HEK293T (cell line): ENCODE data around the gene COL12A1.

Source experiments
- CTCF ChIA-PET: fragments of 350-600 bp; formaldehyde crosslinking; extraction: SDS; loops from one replicate; lab custom pipeline; 2021; ENCODE audit warnings: antibody characterized with exemption, inconsistent platforms; lab: Yijun Ruan, JAX
- POLR2A ChIA-PET: fragments of 350-600 bp; formaldehyde crosslinking; extraction: SDS; loops from one replicate; lab custom pipeline; 2020; ENCODE audit warnings: antibody characterized with exemption, inconsistent platforms; lab: Yijun Ruan, JAX
- DNase-seq: peaks from one replicate; pipeline ENCODE4 v3.0.0; 2012; ENCODE audit warnings: mixed read lengths; ENCODE audit errors: extremely low spot score
- ARNT ChIP-seq: fragments of 450-650 bp; IDR thresholded peaks from 2 replicates; pipeline ENCODE4 v1.6.1; 2017; ENCODE audit warnings: mild to moderate bottlenecking
- BHLHE40 ChIP-seq: fragments of 450-650 bp; IDR thresholded peaks from 2 replicates; pipeline ENCODE4 v1.6.1; 2016; ENCODE audit warnings: mild to moderate bottlenecking, moderate library complexity, borderline replicate concordance
- CTBP1 ChIP-seq: fragments of 450-650 bp; IDR thresholded peaks from 2 replicates; pipeline ENCODE4 v1.6.1; 2016; ENCODE audit warnings: borderline replicate concordance
- ELF4 ChIP-seq: fragments of 450-650 bp; IDR thresholded peaks from 2 replicates; pipeline ENCODE4 v1.6.1; 2017; ENCODE audit warnings: antibody characterized with exemption
- FOXA1 ChIP-seq: fragments of 450-650 bp; IDR thresholded peaks from 2 replicates; pipeline ENCODE4 v1.6.1; 2016; ENCODE audit warnings: mild to moderate bottlenecking
- FOXK2 ChIP-seq: fragments of 450-650 bp; IDR thresholded peaks from 2 replicates; pipeline ENCODE4 v1.6.1; 2016; ENCODE audit warnings: mild to moderate bottlenecking
- FOXM1 ChIP-seq: fragments of 450-650 bp; IDR thresholded peaks from 2 replicates; pipeline ENCODE4 v1.6.1; 2017; ENCODE audit warnings: mild to moderate bottlenecking, borderline replicate concordance
- HDGF ChIP-seq: fragments of 450-650 bp; IDR thresholded peaks from 2 replicates; pipeline ENCODE4 v1.6.1; 2017; ENCODE audit warnings: antibody characterized with exemption, borderline replicate concordance
- L3MBTL2 ChIP-seq: fragments of 450-650 bp; conservative IDR thresholded peaks from 2 replicates; pipeline ENCODE4 v1.6.1; 2016; ENCODE audit warnings: mild to moderate bottlenecking
- LEF1 ChIP-seq: fragments of 450-650 bp; IDR thresholded peaks from 2 replicates; pipeline ENCODE4 v1.6.1; 2017; ENCODE audit warnings: mild to moderate bottlenecking, borderline replicate concordance
- NFRKB ChIP-seq: fragments of 450-650 bp; IDR thresholded peaks from 2 replicates; pipeline ENCODE4 v1.6.1; 2016; ENCODE audit warnings: mild to moderate bottlenecking, moderate library complexity
- SP1 ChIP-seq: fragments of 450-650 bp; IDR thresholded peaks from 2 replicates; pipeline ENCODE4 v1.6.1; 2017
- SUZ12 ChIP-seq: fragments of 450-650 bp; IDR thresholded peaks from 2 replicates; pipeline ENCODE4 v1.6.1; 2016; ENCODE audit warnings: mild to moderate bottlenecking
- TARDBP ChIP-seq: fragments of 450-650 bp; IDR thresholded peaks from 2 replicates; pipeline ENCODE4 v1.6.1; 2016
- ZNF384 ChIP-seq: fragments of 450-650 bp; IDR thresholded peaks from 2 replicates; pipeline ENCODE4 v1.6.1; 2016
- TF ChIP-seq, protein P1 (sequence below): fragments of 450-650 bp; IDR thresholded peaks from 2 replicates; pipeline ENCODE4 v1.6.1; 2016

The COL12A1 gene

DNA sequence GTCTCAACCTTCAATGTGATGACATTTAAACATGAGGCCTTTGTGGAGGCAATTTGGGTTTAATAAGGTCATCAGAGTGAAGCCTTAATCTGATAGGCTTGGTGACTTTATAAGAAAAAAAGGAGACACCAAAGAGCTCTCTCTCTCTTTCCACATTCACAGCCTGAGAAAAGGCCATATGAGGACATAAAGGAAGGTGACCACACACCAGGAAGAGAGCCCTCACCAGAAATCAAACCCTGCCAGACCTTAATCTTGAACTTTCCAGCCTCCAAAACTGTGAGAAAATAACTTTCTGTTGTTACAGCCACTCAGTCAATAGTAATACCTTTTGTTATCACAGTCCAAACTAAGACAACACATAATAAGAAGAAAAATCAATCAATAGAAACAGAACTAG lies 47.7 kb downstream of the COL12A1 start:
- ChIA-PET CTCF (no interaction called here), POLR2A (no interaction called here)
- DNase-seq, result no peak
- TF ChIP-seq SP1 (no peak), FOXM1 (no peak), L3MBTL2 (no peak), FOXA1 (no peak), NFRKB (no peak), TARDBP (no peak), LEF1 (no peak), BHLHE40 (no peak), ZNF384 (no peak), CTBP1 (no peak), ARNT (no peak)

DNA sequence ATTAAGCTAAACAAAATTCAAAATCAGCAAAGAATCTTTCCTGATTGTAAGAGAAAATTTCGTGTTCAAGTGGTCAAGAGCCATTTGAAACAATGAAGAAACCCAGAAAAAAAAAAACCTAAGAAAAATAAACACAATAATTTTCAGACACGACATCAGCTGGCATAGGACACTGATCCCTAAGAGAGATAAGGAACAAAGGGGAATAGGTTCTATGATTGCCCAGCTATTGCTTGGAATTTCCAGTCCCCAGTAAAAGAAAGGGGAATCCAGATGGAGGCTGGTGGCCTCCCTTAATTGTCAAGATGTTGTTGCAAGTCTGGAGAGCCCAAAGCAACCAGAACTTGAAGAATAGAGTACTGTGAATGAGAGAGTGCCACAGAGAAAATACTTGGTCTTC lies 48.5 kb downstream of the COL12A1 start:
- POLR2A ChIA-PET, result no interaction called here
- no peak for TF ChIP-seq SUZ12
- TF ChIP-seq ELF4, result no peak
- TF ChIP-seq, protein P1, sequence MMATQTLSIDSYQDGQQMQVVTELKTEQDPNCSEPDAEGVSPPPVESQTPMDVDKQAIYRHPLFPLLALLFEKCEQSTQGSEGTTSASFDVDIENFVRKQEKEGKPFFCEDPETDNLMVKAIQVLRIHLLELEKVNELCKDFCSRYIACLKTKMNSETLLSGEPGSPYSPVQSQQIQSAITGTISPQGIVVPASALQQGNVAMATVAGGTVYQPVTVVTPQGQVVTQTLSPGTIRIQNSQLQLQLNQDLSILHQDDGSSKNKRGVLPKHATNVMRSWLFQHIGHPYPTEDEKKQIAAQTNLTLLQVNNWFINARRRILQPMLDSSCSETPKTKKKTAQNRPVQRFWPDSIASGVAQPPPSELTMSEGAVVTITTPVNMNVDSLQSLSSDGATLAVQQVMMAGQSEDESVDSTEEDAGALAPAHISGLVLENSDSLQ, result no peak
- no peak for TF ChIP-seq LEF1
- no peak for TF ChIP-seq ZNF384
- no peak for TF ChIP-seq L3MBTL2
- no peak for TF ChIP-seq SP1
- no peak for TF ChIP-seq FOXA1
- TF ChIP-seq ARNT, result no peak
- TF ChIP-seq HDGF, result no peak
- TF ChIP-seq BHLHE40, result no peak
- DNase-seq, result no peak
- CTCF ChIA-PET, result no interaction called here

DNA sequence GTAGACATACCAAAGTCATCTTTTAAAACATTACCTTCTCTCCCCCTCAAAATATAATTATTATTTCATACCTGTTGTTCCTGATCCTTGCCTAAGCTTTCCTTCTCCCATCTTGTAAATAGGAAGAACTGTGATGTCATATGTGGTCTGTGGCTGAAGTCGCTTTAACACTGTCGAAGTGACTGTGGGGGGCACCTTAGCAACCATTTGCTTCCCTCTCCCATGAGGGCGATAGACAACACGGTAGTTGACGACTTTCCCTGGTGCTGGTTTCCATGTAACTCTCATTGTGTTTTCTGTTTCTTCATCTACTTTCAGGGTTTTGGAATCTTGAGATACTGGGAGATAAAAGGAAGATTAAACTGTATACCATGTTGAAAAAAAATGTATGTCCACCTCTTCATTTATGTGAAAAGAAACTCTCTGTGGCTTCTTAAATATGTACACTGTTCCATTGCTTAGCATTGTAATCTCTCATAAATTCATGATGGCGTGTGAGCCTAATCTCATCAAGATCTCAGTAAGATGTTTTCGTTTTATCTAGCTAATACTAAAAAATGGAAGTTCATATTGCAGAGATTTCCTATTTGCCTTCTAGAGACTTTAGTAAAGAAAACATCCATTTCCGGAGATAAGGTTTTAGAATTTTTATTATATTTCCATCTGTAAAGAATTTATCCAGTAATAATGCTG lies 49.5 kb downstream of the COL12A1 start:
- no peak for TF ChIP-seq HDGF
- TF ChIP-seq ZNF384, result no peak
- no peak for TF ChIP-seq NFRKB
- TF ChIP-seq SP1, result no peak
- TF ChIP-seq LEF1, result no peak
- no peak for DNase-seq
- POLR2A ChIA-PET, result no interaction called here
- CTCF ChIA-PET, result no interaction called here

DNA sequence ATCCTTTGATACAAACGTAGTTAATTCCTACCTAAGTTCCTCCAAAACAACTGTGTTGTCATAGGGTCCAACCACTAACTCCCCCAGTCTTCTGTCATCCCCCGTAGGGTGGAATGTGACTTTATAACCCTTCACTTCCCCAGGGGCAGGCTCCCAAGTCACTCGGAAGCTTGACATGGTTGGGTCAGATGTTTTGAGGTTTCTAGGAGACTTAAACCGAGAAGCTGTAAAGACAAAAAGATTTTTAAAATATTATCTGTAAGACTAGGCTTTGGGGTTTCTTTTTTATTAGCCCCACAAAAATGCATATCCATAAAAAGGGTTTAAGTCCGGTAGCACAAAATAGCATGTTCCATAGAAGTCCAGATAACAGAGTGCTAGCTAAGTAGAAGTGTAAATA lies 50.2 kb downstream of the COL12A1 start:
- no peak for TF ChIP-seq BHLHE40
- no peak for TF ChIP-seq SP1
- no peak for TF ChIP-seq SUZ12
- TF ChIP-seq, protein P1, result no peak
- no peak for TF ChIP-seq FOXK2
- TF ChIP-seq TARDBP, result no peak
- no peak for TF ChIP-seq FOXA1
- no peak for TF ChIP-seq CTBP1
- TF ChIP-seq LEF1, result no peak
- no peak for TF ChIP-seq NFRKB
- no peak for TF ChIP-seq L3MBTL2
- TF ChIP-seq ZNF384, result no peak
- ChIA-PET POLR2A (no interaction called here), CTCF (no interaction called here)
- no peak for DNase-seq

DNA sequence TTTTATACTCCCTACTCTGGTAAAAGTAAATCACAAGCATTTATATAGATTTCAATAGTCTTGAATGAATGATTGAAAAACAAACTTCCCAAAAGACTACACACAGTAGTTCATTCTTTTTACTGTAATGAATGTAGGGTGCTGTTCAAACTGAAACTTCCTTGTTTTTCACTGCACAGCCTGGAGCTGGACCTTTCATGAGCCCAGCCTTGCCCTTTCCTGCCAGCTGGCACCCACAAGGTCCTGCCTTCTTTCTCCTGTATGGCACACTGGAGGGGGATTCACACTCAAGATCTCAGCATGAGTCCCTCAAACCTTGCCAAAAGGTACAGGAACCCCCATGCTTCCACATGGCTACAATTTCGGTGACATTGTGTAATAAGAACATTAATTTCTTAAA lies 50.9 kb downstream of the COL12A1 start:
- TF ChIP-seq ELF4 (no peak), BHLHE40 (no peak)
- CTCF ChIA-PET, result no interaction called here
- POLR2A ChIA-PET, result no interaction called here
- no peak for DNase-seq

DNA sequence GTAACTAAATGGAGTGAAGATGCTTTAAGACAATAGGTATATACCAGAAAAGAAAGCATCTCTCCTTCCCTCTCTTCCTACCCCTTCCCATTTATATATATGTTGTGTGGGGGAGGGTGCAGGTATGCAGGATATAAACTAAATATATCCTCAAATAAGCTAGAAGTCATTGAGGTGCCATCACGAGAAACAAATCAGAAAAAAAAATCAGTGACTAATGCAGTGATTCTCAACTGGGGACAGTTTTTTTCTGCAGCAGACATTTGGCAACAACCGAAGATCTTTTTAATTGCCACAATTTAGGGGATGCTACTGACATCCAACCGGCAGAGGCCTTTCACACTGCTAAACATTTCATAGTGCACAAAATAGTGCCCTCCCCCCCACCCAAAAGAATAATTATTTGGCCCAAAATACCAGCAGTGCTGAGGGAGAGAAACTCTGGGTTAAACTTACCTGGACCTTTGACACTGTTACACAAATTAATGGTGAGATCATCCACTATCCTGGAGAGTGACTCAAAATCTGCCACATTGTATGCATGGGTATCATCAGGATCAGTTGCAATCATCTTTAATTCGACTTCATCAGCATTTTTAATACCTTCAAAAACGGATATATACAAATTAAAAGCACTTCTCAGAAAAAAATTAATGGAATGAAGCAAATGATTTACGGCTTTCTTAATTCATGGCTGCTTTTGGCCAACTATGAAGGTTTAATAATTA lies 55.0 kb downstream of the COL12A1 start:
- ChIA-PET CTCF (interaction anchor here (0.5 kb wide), 1 partner anchor 58 kb away, joined by 3 read pairs; no protein-coding TSS in a partner anchor), POLR2A (no interaction called here)
- TF ChIP-seq HDGF (no peak), ELF4 (no peak), L3MBTL2 (no peak), CTBP1 (no peak), NFRKB (no peak), TARDBP (no peak), BHLHE40 (no peak), FOXA1 (no peak), ARNT (no peak), LEF1 (no peak), SP1 (no peak), SUZ12 (no peak), FOXM1 (no peak), FOXK2 (no peak), ZNF384 (no peak)
- TF ChIP-seq, protein P1, result no peak
- no peak for DNase-seq
